GM10248 (cell line): ENCODE results near the gene RORC.

Experiments
- CTCF ChIA-PET: fragments of 300-600 bp; sonication (Branson Sonifier 250); formaldehyde crosslinking; extraction: SDS; loops from one replicate; lab custom pipeline; 2021; ENCODE audit warnings: antibody characterized with exemption; lab: Yijun Ruan, JAX
- POLR2A ChIA-PET: fragments of 350-650 bp; sonication (Branson Sonifier 250); formaldehyde crosslinking; extraction: SDS; loops from one replicate; lab custom pipeline; 2020; ENCODE audit warnings: antibody characterized with exemption; lab: Yijun Ruan, JAX
- DNase-seq: peaks from one replicate; pipeline ENCODE4 v3.0.0; 2012; ENCODE audit errors: extremely low spot score
- CTCF ChIP-seq: IDR thresholded peaks from 2 replicates; pipeline ENCODE4 v1.5.1; 2012; ENCODE audit warnings: mild to moderate bottlenecking, low read depth; ENCODE audit errors: extremely low read depth, missing control alignments, control extremely low read depth

RORC gene

GRCh38 chr1:151837884-151838221, 6.3 kb upstream of the RORC start:
- POLR2A ChIA-PET: no interaction called here
- no peak for TF ChIP-seq CTCF
- CTCF ChIA-PET: interaction anchor here (0.9 to 2.8 kb wide), 4 partner anchors 17 to 245 kb away, joined by 3 to 15 read pairs (median 8); no protein-coding TSS in a partner anchor
- DNase-seq: no peak

- ChIA-PET CTCF (interaction anchor here (0.7 to 2.8 kb wide), 19 partner anchors 9 to 737 kb away, joined by 3 to 15 read pairs (median 4); no protein-coding TSS in a partner anchor), POLR2A (no interaction called here)
- no peak for TF ChIP-seq CTCF
- no peak for DNase-seq
These were observed 5.6 kb upstream of the RORC start for GRCh38 chr1:151837197-151837596.

GRCh38 chr1:151835596-151835995, 4.0 kb upstream of the RORC start:
- TF ChIP-seq CTCF: no peak
- DNase-seq: no peak
- POLR2A ChIA-PET: no interaction called here
- CTCF ChIA-PET: interaction anchor here (0.7 to 2.8 kb wide), 19 partner anchors 8 to 608 kb away, joined by 3 to 15 read pairs (median 4); no protein-coding TSS in a partner anchor

- CTCF ChIA-PET: interaction anchor here (1.0 to 1.2 kb wide), 3 partner anchors 44 to 533 kb away, joined by 3 to 5 read pairs (median 4); no protein-coding TSS in a partner anchor
- DNase-seq: no peak
- TF ChIP-seq CTCF: no peak
- POLR2A ChIA-PET: no interaction called here
These were observed 2.6 kb upstream of the RORC start for GRCh38 chr1:151834239-151834638.

GRCh38 chr1:151833172-151833900, 1.7 kb upstream of the RORC start:
- ChIA-PET POLR2A (no interaction called here), CTCF (interaction anchor here (1.7 kb wide), 1 partner anchor 306 kb away, joined by 3 read pairs; no protein-coding TSS in a partner anchor)
- no peak for TF ChIP-seq CTCF
- DNase-seq: no peak

GRCh38 chr1:151832318-151832980, 847 bp upstream of the RORC start:
- no peak for TF ChIP-seq CTCF
- DNase-seq: no peak
- ChIA-PET CTCF (interaction anchor here (1.7 kb wide), 1 partner anchor 305 kb away, joined by 3 read pairs; no protein-coding TSS in a partner anchor), POLR2A (interaction anchor here (0.6 kb wide), 1 partner anchor 385 kb away, joined by 3 read pairs; no protein-coding TSS in a partner anchor)
